ENCODE data around the gene NKX2-1. TPM values are rescaled to one million over a fixed set of nuclear protein-coding genes. Genes with fewer than 3 reads are reported as not detected.

NKX2-1 gene
- total RNA-seq, 1 donor from 2014 or later: not detected

DNA sequence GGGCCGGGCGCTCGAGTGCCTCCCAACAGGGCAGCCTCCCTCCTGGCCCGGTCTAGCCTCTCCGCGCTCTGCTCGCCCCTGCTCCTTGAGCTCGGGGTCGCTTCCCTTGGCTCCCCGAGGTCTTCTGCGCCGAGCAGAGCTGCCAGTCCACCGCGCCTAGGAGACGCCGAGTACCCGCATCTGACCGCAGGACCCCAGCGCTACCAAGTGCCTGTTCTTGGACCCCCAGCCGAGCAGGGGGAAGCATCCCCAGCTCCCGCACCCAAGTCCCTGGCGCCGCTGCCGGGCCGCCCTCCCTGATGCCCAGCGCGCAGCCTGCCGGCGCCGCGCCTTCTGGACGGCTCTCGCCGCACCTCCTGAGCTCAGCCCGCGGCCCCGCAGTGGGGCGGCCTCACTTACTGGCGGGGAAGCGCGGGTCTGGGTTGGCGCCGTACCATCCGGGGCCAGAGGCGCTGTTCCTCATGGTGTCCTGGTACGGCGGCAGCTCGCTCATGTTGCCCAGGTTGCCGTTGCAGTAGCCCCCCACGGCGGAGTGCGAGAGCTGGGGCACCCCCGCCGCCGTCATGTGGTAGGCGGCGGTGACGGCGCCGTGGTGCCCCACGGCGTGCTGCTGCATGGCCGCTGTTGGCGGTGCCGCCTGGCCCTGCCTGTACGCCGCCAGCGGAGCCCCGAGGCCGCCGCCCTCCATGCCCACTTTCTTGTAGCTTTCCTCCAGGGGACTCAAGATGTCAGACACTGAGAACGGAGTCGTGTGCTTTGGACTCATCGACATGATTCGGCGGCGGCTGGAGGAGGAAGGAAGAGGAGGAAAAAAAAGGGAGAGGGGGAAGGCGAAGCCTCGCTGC is 1.2 kb downstream of the NKX2-1 start:
- ATAC-seq (ENCODE audit: poor library complexity): peak; percentile 34
- intact Hi-C loops (cut with DNase I): no loop called here
- DNase-seq: no peak

DNA sequence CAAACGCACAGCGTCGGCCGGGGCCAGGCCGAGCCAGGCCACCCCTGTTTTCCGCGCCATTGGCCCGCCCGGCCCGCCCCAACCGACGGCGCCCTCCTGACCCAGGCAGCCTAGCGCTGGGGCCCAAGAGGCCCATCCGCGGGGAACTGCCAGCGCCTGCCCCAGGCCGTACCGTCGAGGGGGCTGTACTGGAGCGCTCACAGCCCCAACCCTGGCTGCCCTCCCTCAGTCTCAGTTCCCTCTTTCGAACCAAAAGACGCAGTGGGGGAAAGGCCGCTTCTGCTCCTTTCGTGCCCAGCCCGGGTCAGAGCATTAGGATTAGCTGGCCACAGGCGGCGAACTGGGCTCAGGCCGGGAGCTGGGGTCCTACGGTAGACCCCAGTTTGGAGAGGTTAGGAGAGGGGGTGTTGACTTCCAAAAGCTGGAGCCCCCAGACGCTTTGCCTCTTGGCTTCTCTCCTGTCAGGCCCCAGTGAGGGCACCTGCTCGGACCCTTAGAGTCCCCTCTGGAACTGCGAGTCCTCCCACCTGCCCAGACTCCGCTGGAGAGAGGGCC is 1.9 kb downstream of the NKX2-1 start:
- ATAC-seq (ENCODE audit: poor library complexity): no peak

DNA sequence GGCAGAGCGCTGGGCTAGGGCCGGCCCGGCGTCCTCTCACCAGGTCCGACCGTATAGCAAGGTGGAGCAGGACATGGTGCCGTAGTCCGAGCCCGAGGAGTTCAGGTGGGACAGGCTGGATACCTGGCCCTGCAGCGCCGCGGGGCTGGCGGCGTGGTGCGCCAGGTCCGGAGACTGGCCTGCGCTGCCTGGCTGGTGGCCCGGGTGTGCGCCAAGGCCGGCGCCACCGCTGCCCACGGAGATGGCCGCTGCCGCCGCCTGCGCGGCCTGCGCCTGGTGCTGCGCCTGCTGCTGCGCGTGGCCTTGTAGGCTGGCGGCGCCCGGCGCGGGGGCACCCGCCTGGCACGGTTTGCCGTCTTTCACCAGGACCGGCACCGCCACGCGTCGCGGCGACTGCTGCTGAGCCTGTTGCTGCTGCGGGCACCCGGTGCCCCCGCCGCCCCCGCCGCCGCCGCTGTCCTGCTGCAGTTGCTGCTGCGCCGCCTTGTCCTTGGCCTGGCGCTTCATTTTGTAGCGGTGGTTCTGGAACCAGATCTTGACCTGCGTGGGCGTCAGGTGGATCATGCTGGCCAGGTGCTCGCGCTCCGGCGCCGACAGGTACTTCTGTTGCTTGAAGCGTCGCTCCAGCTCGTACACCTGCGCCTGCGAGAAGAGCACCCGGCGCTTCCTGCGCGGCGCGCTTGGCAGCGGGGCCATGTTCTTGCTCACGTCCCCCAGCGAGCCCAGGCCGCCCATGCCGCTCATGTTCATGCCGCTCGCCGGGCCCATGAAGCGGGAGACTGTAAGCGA is 2.6 kb downstream of the NKX2-1 start:
- intact Hi-C loops (cut with DNase I): no loop called here
- ATAC-seq (ENCODE audit: poor library complexity): no peak
- DNase-seq: no peak

More for the DNA sequence above, 1.9 kb downstream of the NKX2-1 start:
- intact Hi-C loops (cut with DNase I): no loop called here
- DNase-seq: no peak

DNA sequence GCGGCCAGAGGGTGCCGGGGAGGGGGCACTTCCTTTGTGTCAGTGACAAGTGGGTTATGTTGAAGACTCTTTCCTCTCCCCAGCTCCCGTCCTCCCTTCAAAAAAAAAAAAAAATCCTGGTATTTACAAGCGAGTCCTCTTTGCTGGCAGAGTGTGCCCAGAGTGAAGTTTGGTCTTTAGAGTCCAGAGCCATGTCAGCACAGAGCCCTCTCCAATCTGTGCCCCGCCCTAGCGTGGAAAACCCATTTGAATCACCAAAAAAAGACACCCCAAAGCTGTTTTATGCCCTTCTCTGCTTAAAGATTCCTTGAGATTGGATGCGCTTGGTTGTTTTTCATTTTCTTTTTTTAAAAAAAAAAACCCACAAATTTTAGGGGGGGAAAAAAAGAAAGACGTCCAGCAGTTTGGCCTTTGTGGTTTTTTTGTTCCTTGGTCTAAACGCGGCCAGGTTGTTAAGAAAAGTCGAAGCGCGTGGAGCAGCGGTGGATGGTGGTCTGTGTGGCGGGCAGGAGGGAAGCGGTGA is 3.3 kb downstream of the NKX2-1 start:
- intact Hi-C loops (cut with DNase I): no loop called here
- ATAC-seq (ENCODE audit: poor library complexity) (no peak), DNase-seq (no peak)

- ATAC-seq (ENCODE audit: poor library complexity) (no peak), DNase-seq (no peak)
- intact Hi-C loops (cut with DNase I): no loop called here
These were observed 3.9 kb downstream of the NKX2-1 start for GRCh38 chr14:36515896-36516718.

- DNase-seq: no peak
- intact Hi-C loops (cut with DNase I): no loop called here
- ATAC-seq (ENCODE audit: poor library complexity): no peak
These were observed 4.9 kb downstream of the NKX2-1 start for GRCh38 chr14:36515105-36515593.

DNA sequence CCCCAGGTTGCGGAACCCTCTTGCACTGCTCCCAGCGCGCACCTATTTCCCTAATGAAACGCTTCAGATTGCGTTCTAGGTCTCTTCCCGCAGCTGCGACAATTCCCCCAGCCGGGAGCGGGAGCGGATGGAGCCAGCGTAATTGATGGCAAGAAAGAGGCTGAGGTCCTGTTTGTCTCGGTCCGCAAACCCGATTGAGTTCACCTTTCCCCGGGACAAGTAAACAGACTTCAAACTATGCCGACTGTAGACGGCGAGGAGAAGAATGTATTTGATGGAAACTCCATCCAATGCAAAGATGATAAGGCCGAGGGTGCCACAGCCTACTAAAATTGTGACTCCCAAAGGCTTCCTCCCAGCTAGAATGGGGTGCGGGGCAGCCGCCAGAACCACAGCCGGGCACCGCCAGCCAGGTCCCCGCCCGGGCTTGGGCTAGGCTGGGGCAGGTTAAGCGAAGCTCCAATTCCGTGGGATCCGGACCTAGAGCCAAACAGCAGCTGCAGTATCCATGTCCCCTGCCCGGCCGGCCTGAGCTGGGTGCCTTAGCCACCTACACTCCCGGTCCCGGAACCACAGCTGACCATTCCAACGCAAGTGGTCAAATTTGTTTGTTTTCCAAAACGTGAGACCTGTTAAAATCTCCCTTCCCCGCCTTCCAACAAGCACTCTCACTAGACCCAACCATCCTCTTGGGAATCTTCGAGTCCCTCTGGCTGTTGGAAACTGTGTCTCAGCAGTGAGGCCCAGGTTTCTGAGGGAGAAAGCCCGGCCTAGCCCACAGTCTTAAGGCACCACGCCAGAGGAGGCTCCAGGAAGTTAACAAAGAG is 5.5 kb downstream of the NKX2-1 start:
- DNase-seq (no peak), ATAC-seq (ENCODE audit: poor library complexity) (no peak)
- intact Hi-C loops (cut with DNase I): no loop called here

DNA sequence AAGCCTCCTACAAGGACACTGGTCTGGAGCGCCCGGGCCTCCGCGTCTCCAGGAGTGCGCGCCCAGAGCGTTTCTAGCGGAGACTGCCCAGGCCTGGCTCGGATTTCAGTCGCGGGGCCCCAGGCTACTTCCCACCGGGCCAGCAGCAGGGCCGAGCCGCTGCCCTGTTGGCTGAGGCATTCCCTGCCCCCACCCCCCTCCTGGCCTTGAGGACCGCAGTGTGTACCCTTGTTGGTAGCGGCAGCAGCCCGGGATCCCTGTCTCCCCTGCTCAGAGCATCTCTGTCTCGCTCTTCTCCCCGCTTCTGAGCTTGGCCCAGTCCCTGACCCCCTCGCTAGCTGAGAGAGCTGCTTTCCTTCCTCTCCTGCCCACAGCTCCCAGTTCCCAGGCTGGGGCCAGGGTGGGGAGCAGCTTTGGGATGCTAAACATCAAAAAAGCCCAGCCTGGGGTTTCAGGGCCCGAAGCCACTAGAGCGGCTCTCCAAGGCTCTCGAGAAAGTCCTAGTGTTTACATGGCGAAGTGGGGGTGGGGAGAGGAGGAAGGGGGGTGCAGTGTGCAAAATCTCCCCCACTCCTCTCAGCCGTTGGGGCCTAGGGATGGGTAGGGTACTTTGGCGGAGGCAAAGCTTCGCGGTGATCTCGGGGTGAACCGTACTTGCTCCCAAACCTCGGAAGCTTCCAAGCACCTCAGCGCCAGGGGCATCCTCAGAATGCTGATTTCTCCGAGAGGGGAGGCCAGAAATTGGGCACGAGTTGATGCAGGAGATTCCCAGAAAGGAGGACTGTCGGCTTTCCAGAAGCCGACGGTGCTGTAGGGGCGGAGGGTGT is 6.4 kb downstream of the NKX2-1 start:
- ATAC-seq (ENCODE audit: poor library complexity): no peak
- intact Hi-C loops (cut with DNase I): no loop called here

DNA sequence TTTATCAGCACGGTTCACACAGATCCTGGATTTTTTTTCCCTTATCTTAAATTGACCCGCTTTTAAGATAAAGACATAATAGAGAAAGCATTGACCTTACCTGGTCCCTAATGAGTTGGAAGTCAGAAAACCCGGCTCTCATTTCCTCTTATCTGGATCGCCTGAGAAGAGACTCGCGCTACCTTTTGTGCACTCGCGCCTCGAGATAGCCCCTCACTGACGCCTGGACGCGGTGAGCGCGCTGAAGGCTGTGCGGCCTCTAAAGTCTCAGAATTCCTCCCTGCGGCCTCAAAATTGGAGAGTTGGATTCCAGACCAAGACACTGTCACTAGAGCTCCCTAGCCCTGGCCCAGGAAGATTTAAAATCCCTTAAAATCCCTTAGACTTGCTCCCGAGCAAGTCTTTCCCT is 7.0 kb downstream of the NKX2-1 start:
- no peak for ATAC-seq (ENCODE audit: poor library complexity)

More for the DNA sequence above, 6.4 kb downstream of the NKX2-1 start:
- DNase-seq: no peak

DNA sequence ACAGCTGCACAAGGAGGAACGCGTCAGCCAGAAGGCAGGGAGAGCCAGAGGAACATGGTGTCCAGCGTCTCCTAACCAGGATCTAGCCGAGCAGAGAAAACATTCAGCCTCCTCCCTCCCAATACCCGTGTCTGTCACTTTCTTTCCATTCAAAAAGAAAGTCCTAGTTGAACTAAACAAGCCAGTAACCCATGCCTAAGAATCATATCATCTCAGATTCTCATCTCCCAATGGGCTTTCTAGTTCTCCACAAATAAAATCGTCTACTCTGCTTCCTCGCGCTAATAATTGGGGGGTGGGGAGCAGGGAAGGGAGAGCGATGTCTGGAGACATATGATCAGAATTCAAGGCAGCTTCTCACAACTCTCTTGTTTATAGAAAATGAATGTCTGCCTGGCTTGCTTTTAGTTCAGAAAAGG is 7.4 kb downstream of the NKX2-1 start:
- DNase-seq (no peak), ATAC-seq (ENCODE audit: poor library complexity) (no peak)
- intact Hi-C loops (cut with DNase I): no loop called here

More for the DNA sequence above, 7.0 kb downstream of the NKX2-1 start:
- intact Hi-C loops (cut with DNase I): no loop called here
- no peak for DNase-seq

DNA sequence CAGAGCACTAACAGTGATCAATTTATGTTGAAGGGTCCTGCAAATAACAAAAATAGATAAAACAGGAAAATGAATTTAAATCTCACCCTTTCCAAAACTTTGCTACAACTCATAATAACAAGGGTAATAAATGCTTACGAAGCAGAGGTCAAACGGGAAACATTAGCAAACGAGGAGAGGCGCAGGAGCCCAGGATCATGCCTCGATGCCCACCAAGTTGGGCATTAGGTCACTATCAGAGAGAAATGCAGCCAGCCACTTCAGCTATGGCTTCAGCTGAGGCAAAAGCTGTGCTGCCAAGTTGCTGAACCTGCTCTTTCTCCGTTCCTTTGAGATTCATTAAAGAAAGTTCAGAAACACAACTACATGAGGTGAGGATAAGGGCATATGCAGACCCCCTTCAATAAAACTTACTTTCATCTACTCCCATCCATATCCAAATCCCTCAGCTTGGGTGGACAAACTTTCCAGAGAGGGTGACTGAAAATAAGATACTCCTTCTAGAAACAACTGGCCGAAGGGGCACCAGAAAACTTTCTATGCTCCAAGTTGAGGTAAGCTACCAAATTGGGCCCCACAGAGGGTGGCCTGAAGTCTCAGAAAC is 7.9 kb downstream of the NKX2-1 start:
- intact Hi-C loops (cut with DNase I): no loop called here
- ATAC-seq (ENCODE audit: poor library complexity): no peak

GRCh38 chr14:36510874-36511273 is 9.2 kb downstream of the NKX2-1 start:
- DNase-seq: no peak
- no peak for ATAC-seq (ENCODE audit: poor library complexity)
- intact Hi-C loops (cut with DNase I): no loop called here

More for the DNA sequence above, 7.9 kb downstream of the NKX2-1 start:
- DNase-seq: no peak

- intact Hi-C loops (cut with DNase I): no loop called here
- ATAC-seq (ENCODE audit: poor library complexity) (no peak), DNase-seq (no peak)
These were observed 9.8 kb downstream of the NKX2-1 start for GRCh38 chr14:36510078-36510799.

- ATAC-seq (ENCODE audit: poor library complexity): no peak
- DNase-seq: no peak
- intact Hi-C loops (cut with DNase I): no loop called here
These were observed 10.7 kb downstream of the NKX2-1 start for GRCh38 chr14:36509069-36509917.
